ENCODE measurements around the gene MPP7.

GRCh38 chr10:28266449-28267224, 36.2 kb downstream of the MPP7 start:
- TF ChIP-seq CTCF (IDR thresholded peaks at IDR 0.05 in 4 of 5, conservative IDR thresholded peaks at IDR 0.05 in 1 of 5), result no peak
- TF ChIP-seq POLR2A (IDR thresholded peaks at IDR 0.05), result no peak

All from gastrocnemius medialis (tissue), 4 donors.